ENCODE results near the gene STPG3. TPM values are rescaled to one million over a fixed set of nuclear protein-coding genes. Genes with fewer than 3 reads are reported as not detected.
"Not testable (repeated sequence)": the region's sequence is repeated elsewhere in the genome, so short reads cannot be mapped to it uniquely, and the experiment has no call there.

The STPG3 gene
- total RNA-seq, 1 donor from 2014 or later: 0.58 TPM

DNA sequence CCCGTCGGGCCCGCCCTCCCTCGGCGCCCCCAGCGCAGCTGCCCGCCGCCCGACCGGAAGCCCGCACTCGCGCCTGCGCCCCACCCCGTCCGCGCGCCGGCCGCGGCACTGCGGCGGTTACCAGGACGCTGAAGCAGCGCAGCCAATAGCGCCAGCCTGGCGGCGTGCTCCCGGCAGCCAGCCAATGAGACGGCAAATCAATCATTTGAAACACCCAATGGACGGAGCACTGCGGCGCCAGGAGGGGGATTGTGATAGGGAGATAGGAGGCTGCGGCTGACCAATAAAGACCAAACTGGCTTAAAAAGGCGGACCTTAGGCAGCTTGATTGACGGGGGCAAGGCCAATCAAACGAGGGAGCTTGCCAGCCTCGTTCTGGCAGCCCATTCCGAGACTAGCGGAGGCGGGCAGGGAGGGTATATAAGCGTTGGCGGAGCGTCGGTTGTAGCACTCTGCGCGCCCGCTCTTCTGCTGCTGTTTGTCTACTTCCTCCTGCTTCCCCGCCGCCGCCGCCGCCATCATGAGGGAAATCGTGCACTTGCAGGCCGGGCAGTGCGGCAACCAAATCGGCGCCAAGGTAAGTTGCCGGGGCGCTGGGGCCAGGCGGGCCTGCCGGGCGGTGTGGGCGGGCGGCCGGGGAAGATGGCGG, 10.1 kb upstream of the STPG3 start, which contains the start of gene TUBB4B:
Gene TUBB4B (plus strand): TSS at position 447 of the 649 bp plus-strand sequence. CDS start 74 bp downstream, at position 521.
- intact Hi-C loops (cut with micrococcal nuclease): no loop called here
- peak; percentile 99 for DNase-seq
- TF ChIP-seq CTCF (IDR thresholded peaks at IDR 0.05; ENCODE audit: borderline replicate concordance): no peak
- H3K27me3 ChIP-seq (ENCODE audit: low read depth): no peaks in the 10 kb centered on the region
- H3K27ac ChIP-seq (replicated peaks): peak within 1 kb of the TSS; percentile 100
- H3K9me3 ChIP-seq (replicated peaks): no peaks in the 10 kb centered on the region
- peaks cover 22% of the 10 kb centered on the region for H3K36me3 ChIP-seq
- peak within 1 kb of the TSS; percentile 96 for H3K4me3 ChIP-seq
- peaks cover 79% of the 10 kb centered on the region for H3K4me1 ChIP-seq

GRCh38 chr9:137241490-137242268, 9.4 kb upstream of the STPG3 start:
- intact Hi-C loops (cut with micrococcal nuclease): no loop called here
- Histone ChIP-seq H3K36me3 (peaks cover 22% of the 10 kb centered on the region), H3K27me3 (ENCODE audit: low read depth) (no peaks in the 10 kb centered on the region), H3K9me3 (replicated peaks) (no peaks in the 10 kb centered on the region), H3K4me1 (peaks cover 72% of the 10 kb centered on the region), H3K4me3 (peak overlapping the region; percentile 96), H3K27ac (replicated peaks) (peak overlapping the region; percentile 98)
- DNase-seq: peak; percentile 72
- no peak for TF ChIP-seq CTCF (IDR thresholded peaks at IDR 0.05; ENCODE audit: borderline replicate concordance)

DNA sequence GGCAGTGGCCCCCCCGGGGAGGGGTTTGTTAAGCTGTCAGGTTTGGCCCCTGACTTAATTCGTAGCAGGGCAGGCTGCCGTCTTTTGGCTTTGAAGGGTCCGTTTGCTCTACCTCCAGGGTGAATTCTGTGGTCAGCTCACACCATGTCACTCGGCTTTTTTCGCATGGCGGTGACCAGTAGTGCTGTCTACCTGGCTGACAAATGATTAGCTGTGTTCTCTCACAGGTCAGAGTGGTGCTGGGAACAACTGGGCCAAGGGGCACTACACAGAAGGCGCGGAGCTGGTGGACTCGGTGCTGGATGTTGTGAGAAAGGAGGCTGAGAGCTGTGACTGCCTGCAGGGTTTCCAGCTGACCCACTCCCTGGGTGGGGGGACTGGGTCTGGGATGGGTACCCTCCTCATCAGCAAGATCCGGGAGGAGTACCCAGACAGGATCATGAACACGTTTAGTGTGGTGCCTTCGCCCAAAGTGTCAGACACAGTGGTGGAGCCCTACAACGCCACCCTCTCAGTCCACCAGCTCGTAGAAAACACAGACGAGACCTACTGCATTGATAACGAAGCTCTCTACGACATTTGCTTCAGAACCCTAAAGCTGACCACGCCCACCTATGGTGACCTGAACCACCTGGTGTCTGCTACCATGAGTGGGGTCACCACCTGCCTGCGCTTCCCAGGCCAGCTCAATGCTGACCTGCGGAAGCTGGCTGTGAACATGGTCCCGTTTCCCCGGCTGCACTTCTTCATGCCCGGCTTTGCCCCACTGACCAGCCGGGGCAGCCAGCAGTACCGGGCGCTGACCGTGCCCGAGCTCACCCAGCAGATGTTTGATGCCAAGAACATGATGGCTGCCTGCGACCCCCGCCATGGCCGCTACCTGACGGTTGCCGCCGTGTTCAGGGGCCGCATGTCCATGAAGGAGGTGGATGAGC, 8.6 kb upstream of the STPG3 start:
- H3K4me1 ChIP-seq: peaks cover 70% of the 10 kb centered on the region
- H3K27ac ChIP-seq (replicated peaks): peak overlapping the region; percentile 98
- intact Hi-C loops (cut with micrococcal nuclease): no loop called here

DNA sequence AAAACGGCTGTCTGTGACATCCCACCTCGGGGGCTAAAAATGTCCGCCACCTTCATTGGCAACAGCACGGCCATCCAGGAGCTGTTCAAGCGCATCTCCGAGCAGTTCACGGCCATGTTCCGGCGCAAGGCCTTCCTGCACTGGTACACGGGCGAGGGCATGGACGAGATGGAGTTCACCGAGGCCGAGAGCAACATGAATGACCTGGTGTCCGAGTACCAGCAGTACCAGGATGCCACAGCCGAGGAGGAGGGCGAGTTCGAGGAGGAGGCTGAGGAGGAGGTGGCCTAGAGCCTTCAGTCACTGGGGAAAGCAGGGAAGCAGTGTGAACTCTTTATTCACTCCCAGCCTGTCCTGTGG, 7.8 kb upstream of the STPG3 start:
- H3K27ac ChIP-seq (replicated peaks); intact Hi-C loops (cut with micrococcal nuclease); DNase-seq; H3K9me3 ChIP-seq (replicated peaks); H3K27me3 ChIP-seq (ENCODE audit: low read depth): not testable (repeated sequence)
- peak overlapping the region; percentile 96 for H3K4me3 ChIP-seq
- H3K4me1 ChIP-seq: peaks cover 64% of the 10 kb centered on the region
- peaks cover 22% of the 10 kb centered on the region for H3K36me3 ChIP-seq

More for the DNA sequence above, 8.6 kb upstream of the STPG3 start:
- no peak for TF ChIP-seq CTCF (IDR thresholded peaks at IDR 0.05; ENCODE audit: borderline replicate concordance)
- DNase-seq: no peak
- Histone ChIP-seq H3K36me3 (peaks cover 22% of the 10 kb centered on the region), H3K27me3 (ENCODE audit: low read depth) (no peaks in the 10 kb centered on the region), H3K4me3 (peak overlapping the region; percentile 96), H3K9me3 (replicated peaks) (no peaks in the 10 kb centered on the region)

DNA sequence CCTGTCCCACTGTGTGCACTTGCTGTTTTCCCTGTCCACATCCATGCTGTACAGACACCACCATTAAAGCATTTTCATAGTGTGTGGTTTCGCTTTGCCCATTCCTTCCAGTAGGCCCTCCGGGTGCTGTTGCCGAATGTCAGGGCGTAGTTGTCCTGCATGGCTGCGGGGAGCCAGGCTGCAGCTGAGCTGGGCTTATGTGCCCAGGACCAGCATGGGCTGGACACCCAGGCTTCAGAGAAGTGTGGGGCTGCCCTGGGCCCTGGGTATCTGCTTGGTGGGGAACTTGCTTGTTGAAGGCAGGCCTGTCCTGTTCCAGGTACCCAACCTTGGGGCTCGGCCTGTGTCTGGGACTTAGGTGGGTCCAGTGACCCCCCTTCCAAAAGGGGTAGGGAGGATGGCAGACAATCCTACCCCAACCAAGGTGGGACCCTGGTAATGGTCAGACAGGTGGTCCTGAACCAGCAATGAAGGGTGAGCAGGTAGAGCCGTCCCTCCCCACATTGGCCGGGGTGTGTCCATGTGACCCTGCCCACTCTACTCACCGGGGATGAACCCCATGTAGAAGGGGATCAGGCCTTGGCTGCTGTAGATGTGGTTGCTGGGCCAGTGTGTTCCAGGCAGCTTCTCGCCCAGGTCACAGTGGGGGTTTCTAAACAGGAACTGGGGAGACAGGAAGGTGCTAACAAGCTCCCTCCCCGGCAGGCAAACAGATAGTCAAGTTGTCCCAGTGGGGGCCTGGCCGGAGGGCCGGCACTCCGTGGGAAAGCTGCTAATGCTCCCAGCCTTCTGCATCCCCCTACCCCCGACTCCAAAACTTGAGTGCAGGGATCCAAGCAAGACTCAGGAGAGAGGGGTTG, 7.2 kb upstream of the STPG3 start:
- intact Hi-C loops (cut with micrococcal nuclease): no loop called here
- Histone ChIP-seq H3K36me3 (peaks cover 22% of the 10 kb centered on the region), H3K4me1 (peaks cover 58% of the 10 kb centered on the region), H3K9me3 (replicated peaks) (no peaks in the 10 kb centered on the region), H3K27me3 (ENCODE audit: low read depth) (no peaks in the 10 kb centered on the region), H3K27ac (replicated peaks) (peak overlapping the region; percentile 27), H3K4me3 (peak overlapping the region; percentile 96)
- no peak for TF ChIP-seq CTCF (IDR thresholded peaks at IDR 0.05; ENCODE audit: borderline replicate concordance)
- no peak for DNase-seq
